ENCODE measurements around the gene RPS6KA2. TPM values are rescaled to one million over a fixed set of nuclear protein-coding genes. Genes with fewer than 3 reads are reported as not detected.

The RPS6KA2 gene
- total RNA-seq, 1 experiment from 2014 or later, result 4.1 TPM

- no peak for ATAC-seq
- Histone ChIP-seq H3K9me3 (ENCODE audit: control insufficient read depth, insufficient read depth, low read depth, low read length) (no peaks in the 10 kb centered on the region), H3K4me3 (ENCODE audit: low read depth in 2 of 2, low read length in 2 of 2) (no peak overlapping the region), H3K27ac (ENCODE audit: low read length) (no peak overlapping the region), H3K27me3 (ENCODE audit: control insufficient read depth, insufficient read depth, low read length) (no peaks in the 10 kb centered on the region), H3K4me1 (ENCODE audit: control insufficient read depth, insufficient read depth, low read length) (peaks cover 4% of the 10 kb centered on the region; the same call in 1 of the 2 replicates), H3K36me3 (ENCODE audit: control insufficient read depth, insufficient read depth, low read length) (no peaks in the 10 kb centered on the region)
- BruUV-seq (replicated peaks), result no TSS peak
- in situ Hi-C loops (cut with HindIII; ENCODE audit: low pct_unique_long_range_greater_than_20kb, low sequenced_read_pairs) (no loop called here), intact Hi-C loops (cut with micrococcal nuclease; ENCODE audit: unreplicated experiment) (no loop called here)
- no peak for TF ChIP-seq CTCF (IDR thresholded peaks at IDR 0.05)
- TF ChIP-seq POLR2AphosphoS5 (IDR thresholded peaks at IDR 0.05; ENCODE audit: low read depth, low read length), result no peak
- no peak for TF ChIP-seq REST (IDR thresholded peaks at IDR 0.05; ENCODE audit: insufficient read depth in 1 of 2, low read depth in 2 of 2, low read length in 1 of 2)
- ChIA-PET CTCF (no interaction called here), POLR2A (no interaction called here)
- DNase-seq (ENCODE audit: low read depth, low spot score), result no peak
Observed at GRCh38 chr6:166546653-166547052, 80.4 kb downstream of the RPS6KA2 start.

GRCh38 chr6:166545156-166546034, 81.7 kb downstream of the RPS6KA2 start:
- ATAC-seq, result no peak
- Histone ChIP-seq H3K36me3 (ENCODE audit: control insufficient read depth, insufficient read depth, low read length) (no peaks in the 10 kb centered on the region), H3K4me3 (ENCODE audit: low read depth in 2 of 2, low read length in 2 of 2) (no peak overlapping the region), H3K27ac (ENCODE audit: low read length) (no peak overlapping the region), H3K27me3 (ENCODE audit: control insufficient read depth, insufficient read depth, low read length) (no peaks in the 10 kb centered on the region), H3K4me1 (ENCODE audit: control insufficient read depth, insufficient read depth, low read length) (peaks cover 11% of the 10 kb centered on the region; the same call in 1 of the 2 replicates), H3K9me3 (ENCODE audit: control insufficient read depth, insufficient read depth, low read depth, low read length) (no peaks in the 10 kb centered on the region)
- CTCF ChIA-PET, result no interaction called here
- POLR2A ChIA-PET, result no interaction called here
- in situ Hi-C loops (cut with HindIII; ENCODE audit: low pct_unique_long_range_greater_than_20kb, low sequenced_read_pairs), result no loop called here
- intact Hi-C loops (cut with micrococcal nuclease; ENCODE audit: unreplicated experiment), result no loop called here
- TF ChIP-seq SIN3A (IDR thresholded peaks at IDR 0.05; ENCODE audit: borderline replicate concordance, insufficient read depth, low read depth, low read length) (no peak), CTCF (IDR thresholded peaks at IDR 0.05) (no peak), REST (IDR thresholded peaks at IDR 0.05; ENCODE audit: insufficient read depth in 1 of 2, low read depth in 2 of 2, low read length in 1 of 2) (no peak), TCF7L2 (IDR thresholded peaks at IDR 0.05; ENCODE audit: low read depth, low read length) (no peak), POLR2AphosphoS5 (IDR thresholded peaks at IDR 0.05; ENCODE audit: low read depth, low read length) (no peak)
- DNase-seq (ENCODE audit: low read depth, low spot score), result no peak
- no TSS peak for BruUV-seq (replicated peaks)

All from Panc1 (cell line).